Measurements from ENCODE around the gene PKDCC. TPM values are rescaled to one million over a fixed set of nuclear protein-coding genes. Genes with fewer than 3 reads are reported as not detected.

Gene PKDCC
- total and polyA plus RNA-seq, 2 of the 13 experiments (the other 11 are each of a cell fraction or from before 2014, with no cell fraction given) = 52.6 to 58.8 TPM

GRCh38 chr2:42102024-42102590 lies 54.3 kb downstream of the PKDCC start (continued):
- TF ChIP-seq, protein P1, sequence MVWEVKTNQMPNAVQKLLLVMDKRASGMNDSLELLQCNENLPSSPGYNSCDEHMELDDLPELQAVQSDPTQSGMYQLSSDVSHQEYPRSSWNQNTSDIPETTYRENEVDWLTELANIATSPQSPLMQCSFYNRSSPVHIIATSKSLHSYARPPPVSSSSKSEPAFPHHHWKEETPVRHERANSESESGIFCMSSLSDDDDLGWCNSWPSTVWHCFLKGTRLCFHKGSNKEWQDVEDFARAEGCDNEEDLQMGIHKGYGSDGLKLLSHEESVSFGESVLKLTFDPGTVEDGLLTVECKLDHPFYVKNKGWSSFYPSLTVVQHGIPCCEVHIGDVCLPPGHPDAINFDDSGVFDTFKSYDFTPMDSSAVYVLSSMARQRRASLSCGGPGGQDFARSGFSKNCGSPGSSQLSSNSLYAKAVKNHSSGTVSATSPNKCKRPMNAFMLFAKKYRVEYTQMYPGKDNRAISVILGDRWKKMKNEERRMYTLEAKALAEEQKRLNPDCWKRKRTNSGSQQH (CRISPR knock-in tag; IDR thresholded peaks at IDR 0.05; ENCODE audit: low read depth) = no peak
- TF ChIP-seq CBX2 (IDR thresholded peaks at IDR 0.05; ENCODE audit: low read depth, low read length) = no peak
- no peak for TF ChIP-seq CBX2 (CRISPR knock-in tag; IDR thresholded peaks at IDR 0.05; ENCODE audit: low read depth)
- TF ChIP-seq ZNF468 (CRISPR knock-in tag; IDR thresholded peaks at IDR 0.05) = no peak
- TF ChIP-seq KDM5B (CRISPR knock-in tag; IDR thresholded peaks at IDR 0.05; ENCODE audit: borderline replicate concordance) = peak; percentile 87; the same call in 1 of the 2 replicates
- TF ChIP-seq ZNF30 (CRISPR knock-in tag; IDR thresholded peaks at IDR 0.05) = no peak
- TF ChIP-seq SP140L (CRISPR knock-in tag; IDR thresholded peaks at IDR 0.05; ENCODE audit: borderline replicate concordance) = no peak
- TF ChIP-seq, protein P2, sequence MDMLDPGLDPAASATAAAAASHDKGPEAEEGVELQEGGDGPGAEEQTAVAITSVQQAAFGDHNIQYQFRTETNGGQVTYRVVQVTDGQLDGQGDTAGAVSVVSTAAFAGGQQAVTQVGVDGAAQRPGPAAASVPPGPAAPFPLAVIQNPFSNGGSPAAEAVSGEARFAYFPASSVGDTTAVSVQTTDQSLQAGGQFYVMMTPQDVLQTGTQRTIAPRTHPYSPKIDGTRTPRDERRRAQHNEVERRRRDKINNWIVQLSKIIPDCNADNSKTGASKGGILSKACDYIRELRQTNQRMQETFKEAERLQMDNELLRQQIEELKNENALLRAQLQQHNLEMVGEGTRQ (IDR thresholded peaks at IDR 0.05; ENCODE audit: low read depth, low read length) = no peak
- TF ChIP-seq, protein P2 (CRISPR knock-in tag; IDR thresholded peaks at IDR 0.05; ENCODE audit: borderline replicate concordance) = no peak
- peak; percentile 22; the same call in 1 of the 2 replicates for TF ChIP-seq HIC2 (CRISPR knock-in tag; IDR thresholded peaks at IDR 0.05; ENCODE audit: low read depth)
- peak; percentile 98 for TF ChIP-seq JUN (CRISPR knock-in tag; IDR thresholded peaks at IDR 0.05)
- TF ChIP-seq AHDC1 (CRISPR knock-in tag; IDR thresholded peaks at IDR 0.05; ENCODE audit: borderline replicate concordance) = peak; percentile 77; the same call in 1 of the 2 replicates
- TF ChIP-seq NR0B2 (CRISPR knock-in tag; IDR thresholded peaks at IDR 0.05) = no peak
- TF ChIP-seq, protein P3, sequence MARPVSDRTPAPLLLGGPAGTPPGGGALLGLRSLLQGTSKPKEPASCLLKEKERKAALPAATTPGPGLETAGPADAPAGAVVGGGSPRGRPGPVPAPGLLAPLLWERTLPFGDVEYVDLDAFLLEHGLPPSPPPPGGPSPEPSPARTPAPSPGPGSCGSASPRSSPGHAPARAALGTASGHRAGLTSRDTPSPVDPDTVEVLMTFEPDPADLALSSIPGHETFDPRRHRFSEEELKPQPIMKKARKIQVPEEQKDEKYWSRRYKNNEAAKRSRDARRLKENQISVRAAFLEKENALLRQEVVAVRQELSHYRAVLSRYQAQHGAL (CRISPR knock-in tag; IDR thresholded peaks at IDR 0.05; ENCODE audit: not compliant biosample characterization) = no peak
- 0 out of 2 replicates have a peak, but pooled peaks have one; percentile 71 for TF ChIP-seq EED (CRISPR knock-in tag; IDR thresholded peaks at IDR 0.05)

Data from HepG2 (cell line).